ENCODE results near the gene HOXB3. TPM values are rescaled to one million over a fixed set of nuclear protein-coding genes. Genes with fewer than 3 reads are reported as not detected.

HOXB3 gene
- 10 to 100 TPM in 2 of 3 donors, 1 to 10 TPM in 1; 7.9 to 15.6 (median 15.3) TPM for total RNA-seq
- 5.4 TPM for total RNA-seq (2013)

DNA sequence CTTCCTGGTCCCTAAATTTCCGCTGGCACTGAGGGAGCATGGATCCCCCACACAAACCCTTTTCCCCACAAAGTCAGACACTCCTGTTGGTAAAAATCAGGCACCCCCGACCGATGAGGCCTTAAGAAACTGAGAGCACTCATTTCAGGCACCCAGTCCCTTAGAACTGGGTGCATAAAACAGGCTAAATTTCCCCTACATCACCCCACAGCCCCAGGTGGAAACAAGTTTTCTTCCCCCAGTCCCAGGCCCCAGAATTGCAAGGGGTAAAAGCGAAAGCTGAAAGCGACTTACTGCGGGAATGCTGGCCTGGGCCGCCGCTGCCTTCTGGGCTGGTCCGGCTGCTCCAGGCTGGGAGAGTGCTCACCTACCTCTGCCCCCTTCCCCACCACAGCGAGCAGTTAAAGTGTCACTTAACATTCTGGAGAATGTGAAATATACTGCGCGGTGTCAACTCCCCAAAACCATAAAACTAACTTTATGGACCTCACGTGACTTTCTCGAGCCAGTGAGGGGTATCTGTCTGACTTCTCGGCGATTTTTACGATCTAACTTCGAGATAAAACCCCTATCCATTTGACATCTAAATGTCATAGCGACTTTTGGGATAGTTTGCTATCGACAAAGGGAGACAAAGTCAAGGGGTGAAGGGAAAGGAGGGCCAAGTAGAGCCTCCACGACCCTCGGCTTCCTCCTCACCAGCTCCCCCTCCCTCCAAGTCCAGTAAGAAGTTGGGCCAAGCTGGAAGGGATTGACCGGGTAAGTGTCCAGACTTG is at the start of gene HOXB3:
TSS of gene HOXB3 (minus strand) at position 411 of the 776 bp plus-strand sequence. CDS start 37,767 bp downstream, outside the sequence.
- TF ChIP-seq, protein P1, sequence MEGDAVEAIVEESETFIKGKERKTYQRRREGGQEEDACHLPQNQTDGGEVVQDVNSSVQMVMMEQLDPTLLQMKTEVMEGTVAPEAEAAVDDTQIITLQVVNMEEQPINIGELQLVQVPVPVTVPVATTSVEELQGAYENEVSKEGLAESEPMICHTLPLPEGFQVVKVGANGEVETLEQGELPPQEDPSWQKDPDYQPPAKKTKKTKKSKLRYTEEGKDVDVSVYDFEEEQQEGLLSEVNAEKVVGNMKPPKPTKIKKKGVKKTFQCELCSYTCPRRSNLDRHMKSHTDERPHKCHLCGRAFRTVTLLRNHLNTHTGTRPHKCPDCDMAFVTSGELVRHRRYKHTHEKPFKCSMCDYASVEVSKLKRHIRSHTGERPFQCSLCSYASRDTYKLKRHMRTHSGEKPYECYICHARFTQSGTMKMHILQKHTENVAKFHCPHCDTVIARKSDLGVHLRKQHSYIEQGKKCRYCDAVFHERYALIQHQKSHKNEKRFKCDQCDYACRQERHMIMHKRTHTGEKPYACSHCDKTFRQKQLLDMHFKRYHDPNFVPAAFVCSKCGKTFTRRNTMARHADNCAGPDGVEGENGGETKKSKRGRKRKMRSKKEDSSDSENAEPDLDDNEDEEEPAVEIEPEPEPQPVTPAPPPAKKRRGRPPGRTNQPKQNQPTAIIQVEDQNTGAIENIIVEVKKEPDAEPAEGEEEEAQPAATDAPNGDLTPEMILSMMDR (IDR thresholded peaks at IDR 0.05) = no peak
- Mint-ChIP-seq H3K9me3 (no peaks in the 10 kb centered on the region), H3K27ac (no peak within 1 kb of the TSS), H3K27me3 (ENCODE audit: low read depth in 2 of 2) (peaks cover 76 to 85% of the 10 kb centered on the region in 2 donors), H3K36me3 (no peaks in the 10 kb centered on the region), H3K4me1 (peaks cover 34 to 43% of the 10 kb centered on the region in 2 donors), H3K4me3 (peak within 1 kb of the TSS; percentile 5)
- no peaks in the 10 kb centered on the region for H3K9me3 ChIP-seq (ENCODE audit: control insufficient read depth, insufficient read depth, low read length)
- no peak within 1 kb of the TSS for H3K4me3 ChIP-seq (ENCODE audit: low read length)
- no peak within 1 kb of the TSS for H3K27ac ChIP-seq (ENCODE audit: low read length)
- ATAC-seq (no peak), DNase-seq (peak in 1 of 2 donors; percentile 11)
- H3K27me3 ChIP-seq (ENCODE audit: control insufficient read depth, insufficient read depth, low read length) = peaks cover 54% of the 10 kb centered on the region
- H3K4me1 ChIP-seq (ENCODE audit: control insufficient read depth, insufficient read depth, low read length) = peaks cover 34% of the 10 kb centered on the region
- no peaks in the 10 kb centered on the region for H3K36me3 ChIP-seq (ENCODE audit: control insufficient read depth, insufficient read depth, low read length)
- intact Hi-C loops (cut with micrococcal nuclease) = loop anchor here (5.0 kb wide), 1 partner anchor 328 kb away; no protein-coding TSS in a partner anchor
- WGBS (ENCODE audit: insufficient coverage) = 40% methylated on average over 21 of the region's 23 CpGs

DNA sequence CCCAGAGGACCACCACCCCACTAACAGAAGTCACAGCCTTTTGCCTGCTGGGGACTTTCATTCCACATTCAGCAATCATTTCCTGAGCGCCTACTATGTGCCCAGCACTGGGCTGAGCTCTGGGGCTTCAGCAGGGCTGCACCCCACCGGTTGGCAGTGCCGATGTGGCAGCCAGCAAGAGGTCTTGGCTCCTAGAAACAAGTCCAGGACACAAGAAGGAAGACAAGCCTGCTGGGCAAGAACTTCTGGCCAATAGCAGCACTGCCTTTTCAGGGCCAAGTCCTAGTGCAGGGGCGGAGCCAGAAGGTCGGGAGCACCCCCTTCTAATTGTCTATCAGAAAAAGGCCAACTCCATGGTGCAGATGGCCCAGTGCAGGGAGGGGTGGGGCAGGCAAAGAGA is 49.1 kb upstream of the HOXB3 start:
- no peak for DNase-seq
- H3K4me1 Mint-ChIP-seq = peaks cover 9 to 19% of the 10 kb centered on the region in 2 donors
- TF ChIP-seq, protein P1 (IDR thresholded peaks at IDR 0.05) = no peak
- WGBS (ENCODE audit: insufficient coverage) = 87% methylated on average over 5 of the region's 5 CpGs
- Histone ChIP-seq H3K9me3 (ENCODE audit: control insufficient read depth, insufficient read depth, low read length) (no peaks in the 10 kb centered on the region), H3K4me3 (ENCODE audit: low read length) (no peak overlapping the region), H3K4me1 (ENCODE audit: control insufficient read depth, insufficient read depth, low read length) (peaks cover 9% of the 10 kb centered on the region), H3K36me3 (ENCODE audit: control insufficient read depth, insufficient read depth, low read length) (no peaks in the 10 kb centered on the region), H3K27ac (ENCODE audit: low read length) (no peak overlapping the region), H3K27me3 (ENCODE audit: control insufficient read depth, insufficient read depth, low read length) (peaks cover 44% of the 10 kb centered on the region)
- intact Hi-C loops (cut with micrococcal nuclease) = no loop called here
- H3K4me3 Mint-ChIP-seq = no peak overlapping the region
- H3K27ac Mint-ChIP-seq = no peak overlapping the region
- peaks cover 6% of the 10 kb centered on the region for H3K36me3 Mint-ChIP-seq
- ATAC-seq = no peak
- H3K27me3 Mint-ChIP-seq (ENCODE audit: low read depth in 2 of 2) = peaks cover 79 to 96% of the 10 kb centered on the region in 2 donors
- no peaks in the 10 kb centered on the region for H3K9me3 Mint-ChIP-seq

DNA sequence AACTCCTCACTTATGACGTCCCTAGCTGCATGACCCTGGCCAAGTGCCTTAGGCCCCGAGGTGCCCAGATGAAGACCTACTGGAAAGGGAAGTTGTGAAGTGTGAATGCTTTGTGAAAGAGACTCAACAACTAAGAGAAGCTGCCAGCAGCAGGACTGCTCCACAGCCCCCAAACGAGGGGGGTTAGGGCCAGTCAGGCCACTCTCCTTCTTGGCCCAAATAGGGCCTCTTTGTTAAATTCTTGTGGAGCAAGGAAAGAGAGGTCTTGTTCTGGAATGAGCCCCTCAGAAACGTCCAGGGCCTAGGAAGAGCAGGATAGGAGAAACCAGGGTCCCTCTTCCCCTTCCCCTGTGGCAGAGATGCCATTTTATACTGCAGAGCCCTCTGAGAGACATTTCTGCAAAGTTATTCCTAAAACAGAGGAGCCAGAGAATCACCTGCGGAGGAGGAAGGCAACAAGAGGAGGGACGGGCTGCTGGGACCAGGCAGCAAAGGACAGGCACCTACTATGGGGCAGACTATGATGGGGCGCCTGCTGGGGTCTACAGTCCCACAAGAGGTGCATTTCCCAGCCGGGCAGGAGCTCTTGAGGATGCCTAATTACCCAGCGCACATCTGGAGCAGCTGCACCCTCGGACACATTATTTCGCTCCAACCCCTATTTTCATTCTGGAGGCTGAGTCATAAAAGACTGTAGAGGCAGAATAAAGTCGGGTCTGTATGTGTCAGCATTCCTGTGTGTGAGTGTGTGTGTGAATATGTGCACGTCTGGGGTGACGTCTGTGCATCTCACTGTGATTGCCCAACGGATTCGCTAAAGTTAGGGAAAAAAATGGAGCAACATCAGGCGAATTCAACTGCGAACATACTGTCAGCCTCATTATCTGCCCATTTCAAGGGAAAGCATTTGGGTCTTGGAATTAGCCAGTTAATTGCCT is 47.6 kb upstream of the HOXB3 start:
- peaks cover 9 to 24% of the 10 kb centered on the region in 2 donors for H3K4me1 Mint-ChIP-seq
- H3K4me3 ChIP-seq (ENCODE audit: low read length) = no peak overlapping the region
- H3K9me3 Mint-ChIP-seq = no peaks in the 10 kb centered on the region
- intact Hi-C loops (cut with micrococcal nuclease) = no loop called here
- H3K27ac Mint-ChIP-seq = no peak overlapping the region
- no peak overlapping the region for H3K27ac ChIP-seq (ENCODE audit: low read length)
- 85% methylated on average over 16 of the region's 18 CpGs for WGBS (ENCODE audit: insufficient coverage)
- H3K27me3 Mint-ChIP-seq (ENCODE audit: low read depth in 2 of 2) = peaks cover 78 to 89% of the 10 kb centered on the region in 2 donors
- H3K36me3 Mint-ChIP-seq = peaks cover 6% of the 10 kb centered on the region
- no peak for ATAC-seq
- H3K36me3 ChIP-seq (ENCODE audit: control insufficient read depth, insufficient read depth, low read length) = no peaks in the 10 kb centered on the region
- H3K4me3 Mint-ChIP-seq = no peak overlapping the region
- H3K4me1 ChIP-seq (ENCODE audit: control insufficient read depth, insufficient read depth, low read length) = peaks cover 15% of the 10 kb centered on the region
- peaks cover 49% of the 10 kb centered on the region for H3K27me3 ChIP-seq (ENCODE audit: control insufficient read depth, insufficient read depth, low read length)
- no peaks in the 10 kb centered on the region for H3K9me3 ChIP-seq (ENCODE audit: control insufficient read depth, insufficient read depth, low read length)
- TF ChIP-seq, protein P1 (IDR thresholded peaks at IDR 0.05) = no peak
- DNase-seq = no peak
